ENCODE measurements around the gene ZNF624.

ZNF624 gene

GRCh38 chr17:16573466-16573865 is 80.2 kb downstream of the ZNF624 start:
- peaks cover 7% of the 10 kb centered on the region; the same call in 1 of the 2 replicates for H3F3A ChIP-seq (ENCODE audit: control insufficient read depth, insufficient read depth)
- no peak overlapping the region for H3K4me3 ChIP-seq (ENCODE audit: low read length)
- H3K4me2 ChIP-seq (ENCODE audit: low read length): no peak overlapping the region
- H3K27ac ChIP-seq (ENCODE audit: low read depth, low read length): no peak overlapping the region
- H3K4me1 ChIP-seq (ENCODE audit: control insufficient read depth, low read length): peaks cover 14% of the 10 kb centered on the region
- no peaks in the 10 kb centered on the region for H3K9me2 ChIP-seq (replicated peaks; ENCODE audit: control insufficient read depth, low read length)
- H3K9me3 ChIP-seq (ENCODE audit: control insufficient read depth, insufficient read depth, low read length): no peaks in the 10 kb centered on the region
- H3K79me2 ChIP-seq (ENCODE audit: control insufficient read depth, low read length): peaks cover 3% of the 10 kb centered on the region
- no peaks in the 10 kb centered on the region for H3K36me3 ChIP-seq (ENCODE audit: control insufficient read depth, low read length)
- no peaks in the 10 kb centered on the region for H3K27me3 ChIP-seq (ENCODE audit: control insufficient read depth, low read length)
- TF ChIP-seq EZH2phosphoT487 (IDR thresholded peaks at IDR 0.05; ENCODE audit: borderline replicate concordance, low read length) (no peak), CTCF (IDR thresholded peaks at IDR 0.05; ENCODE audit: low read depth, low read length, poor library complexity, severe bottlenecking) (no peak)
- no peaks in the 10 kb centered on the region for H4K20me1 ChIP-seq (ENCODE audit: control insufficient read depth, insufficient read depth, low read depth, low read length)

Data from DOHH2 (cell line).